Measurements from ENCODE around the gene EIF5.

DNA sequence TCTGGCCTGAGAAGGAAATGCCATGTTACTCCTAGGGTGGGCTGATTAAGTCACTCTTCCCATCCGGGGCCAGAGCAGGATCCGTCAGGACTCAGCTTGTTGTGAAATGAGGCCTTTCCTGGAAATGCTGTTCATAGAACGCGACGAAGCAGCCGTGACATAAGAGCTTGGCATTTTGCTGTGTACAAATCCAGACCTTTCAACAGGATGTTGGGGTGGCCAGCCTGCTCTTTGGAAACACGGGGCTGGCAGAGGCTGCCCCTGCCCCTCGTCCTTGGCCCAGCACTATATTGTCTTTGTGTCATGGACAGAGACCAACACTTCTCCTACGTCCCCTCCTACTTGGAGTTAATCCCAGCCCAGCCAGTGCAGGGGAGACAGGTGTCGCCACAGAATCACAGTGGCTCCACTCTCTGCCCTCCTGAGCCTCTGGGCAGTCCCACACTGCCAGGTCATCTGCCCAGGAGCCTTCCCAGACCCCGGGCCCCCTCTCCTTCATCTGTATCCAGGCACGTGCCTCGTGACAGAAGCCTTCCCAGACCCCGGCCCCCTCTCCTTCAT is 18.6 kb upstream of the EIF5 start:
- TF ChIP-seq, protein P1, sequence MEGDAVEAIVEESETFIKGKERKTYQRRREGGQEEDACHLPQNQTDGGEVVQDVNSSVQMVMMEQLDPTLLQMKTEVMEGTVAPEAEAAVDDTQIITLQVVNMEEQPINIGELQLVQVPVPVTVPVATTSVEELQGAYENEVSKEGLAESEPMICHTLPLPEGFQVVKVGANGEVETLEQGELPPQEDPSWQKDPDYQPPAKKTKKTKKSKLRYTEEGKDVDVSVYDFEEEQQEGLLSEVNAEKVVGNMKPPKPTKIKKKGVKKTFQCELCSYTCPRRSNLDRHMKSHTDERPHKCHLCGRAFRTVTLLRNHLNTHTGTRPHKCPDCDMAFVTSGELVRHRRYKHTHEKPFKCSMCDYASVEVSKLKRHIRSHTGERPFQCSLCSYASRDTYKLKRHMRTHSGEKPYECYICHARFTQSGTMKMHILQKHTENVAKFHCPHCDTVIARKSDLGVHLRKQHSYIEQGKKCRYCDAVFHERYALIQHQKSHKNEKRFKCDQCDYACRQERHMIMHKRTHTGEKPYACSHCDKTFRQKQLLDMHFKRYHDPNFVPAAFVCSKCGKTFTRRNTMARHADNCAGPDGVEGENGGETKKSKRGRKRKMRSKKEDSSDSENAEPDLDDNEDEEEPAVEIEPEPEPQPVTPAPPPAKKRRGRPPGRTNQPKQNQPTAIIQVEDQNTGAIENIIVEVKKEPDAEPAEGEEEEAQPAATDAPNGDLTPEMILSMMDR (IDR thresholded peaks at IDR 0.05; ENCODE audit: low read depth, low read length, poor library complexity, severe bottlenecking) = no peak
- TF ChIP-seq EZH2phosphoT487 (IDR thresholded peaks at IDR 0.05; ENCODE audit: borderline replicate concordance, low read length) = no peak
